Measurements from ENCODE around the gene CABP2.

DNA sequence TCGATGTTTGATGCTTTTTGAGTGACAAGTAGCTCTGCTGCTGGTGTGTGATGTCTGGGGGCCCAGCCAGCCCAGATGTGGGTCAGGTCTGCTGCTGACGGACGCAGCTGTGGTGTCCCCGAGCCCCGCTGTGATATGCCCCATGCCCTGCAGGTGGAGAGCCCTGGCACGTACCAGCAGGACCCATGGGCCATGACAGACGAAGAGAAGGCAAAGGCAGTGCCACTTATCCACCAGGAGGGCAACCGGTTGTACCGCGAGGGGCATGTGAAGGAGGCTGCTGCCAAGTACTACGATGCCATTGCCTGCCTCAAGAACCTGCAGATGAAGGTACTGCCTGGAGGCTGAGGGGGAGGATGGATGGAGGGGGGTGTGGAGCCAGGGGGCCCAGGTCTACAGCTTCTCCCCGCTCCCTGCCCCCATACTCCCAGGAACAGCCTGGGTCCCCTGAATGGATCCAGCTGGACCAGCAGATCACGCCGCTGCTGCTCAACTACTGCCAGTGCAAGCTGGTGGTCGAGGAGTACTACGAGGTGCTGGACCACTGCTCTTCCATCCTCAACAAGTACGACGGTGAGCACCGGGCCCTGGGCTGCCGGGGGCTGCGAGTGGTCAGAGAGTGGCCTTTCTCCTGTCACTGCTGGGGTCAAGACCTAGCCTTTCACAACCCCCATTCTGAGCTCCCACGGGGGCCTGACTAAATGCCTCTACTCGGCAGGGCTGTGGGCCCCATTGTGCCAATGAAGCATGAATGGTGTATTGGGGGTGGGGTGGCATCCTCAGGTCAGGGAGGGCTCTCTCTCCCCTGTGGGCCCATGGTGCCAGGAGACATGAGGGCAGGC lies 33.1 kb downstream of the CABP2 start:
- TF ChIP-seq, protein P1, sequence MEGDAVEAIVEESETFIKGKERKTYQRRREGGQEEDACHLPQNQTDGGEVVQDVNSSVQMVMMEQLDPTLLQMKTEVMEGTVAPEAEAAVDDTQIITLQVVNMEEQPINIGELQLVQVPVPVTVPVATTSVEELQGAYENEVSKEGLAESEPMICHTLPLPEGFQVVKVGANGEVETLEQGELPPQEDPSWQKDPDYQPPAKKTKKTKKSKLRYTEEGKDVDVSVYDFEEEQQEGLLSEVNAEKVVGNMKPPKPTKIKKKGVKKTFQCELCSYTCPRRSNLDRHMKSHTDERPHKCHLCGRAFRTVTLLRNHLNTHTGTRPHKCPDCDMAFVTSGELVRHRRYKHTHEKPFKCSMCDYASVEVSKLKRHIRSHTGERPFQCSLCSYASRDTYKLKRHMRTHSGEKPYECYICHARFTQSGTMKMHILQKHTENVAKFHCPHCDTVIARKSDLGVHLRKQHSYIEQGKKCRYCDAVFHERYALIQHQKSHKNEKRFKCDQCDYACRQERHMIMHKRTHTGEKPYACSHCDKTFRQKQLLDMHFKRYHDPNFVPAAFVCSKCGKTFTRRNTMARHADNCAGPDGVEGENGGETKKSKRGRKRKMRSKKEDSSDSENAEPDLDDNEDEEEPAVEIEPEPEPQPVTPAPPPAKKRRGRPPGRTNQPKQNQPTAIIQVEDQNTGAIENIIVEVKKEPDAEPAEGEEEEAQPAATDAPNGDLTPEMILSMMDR (IDR thresholded peaks at IDR 0.05; ENCODE audit: low read depth, low read length, poor library complexity, severe bottlenecking) = no peak
- no peak for TF ChIP-seq EZH2phosphoT487 (IDR thresholded peaks at IDR 0.05; ENCODE audit: borderline replicate concordance, low read length)
